NCI-H69 (cell line): ENCODE data around the gene NRTN.

Source experiments
- DNase-seq: peaks from one replicate; lab custom pipeline; 2025; lab: John Stamatoyannopoulos, UW

The NRTN gene

DNA sequence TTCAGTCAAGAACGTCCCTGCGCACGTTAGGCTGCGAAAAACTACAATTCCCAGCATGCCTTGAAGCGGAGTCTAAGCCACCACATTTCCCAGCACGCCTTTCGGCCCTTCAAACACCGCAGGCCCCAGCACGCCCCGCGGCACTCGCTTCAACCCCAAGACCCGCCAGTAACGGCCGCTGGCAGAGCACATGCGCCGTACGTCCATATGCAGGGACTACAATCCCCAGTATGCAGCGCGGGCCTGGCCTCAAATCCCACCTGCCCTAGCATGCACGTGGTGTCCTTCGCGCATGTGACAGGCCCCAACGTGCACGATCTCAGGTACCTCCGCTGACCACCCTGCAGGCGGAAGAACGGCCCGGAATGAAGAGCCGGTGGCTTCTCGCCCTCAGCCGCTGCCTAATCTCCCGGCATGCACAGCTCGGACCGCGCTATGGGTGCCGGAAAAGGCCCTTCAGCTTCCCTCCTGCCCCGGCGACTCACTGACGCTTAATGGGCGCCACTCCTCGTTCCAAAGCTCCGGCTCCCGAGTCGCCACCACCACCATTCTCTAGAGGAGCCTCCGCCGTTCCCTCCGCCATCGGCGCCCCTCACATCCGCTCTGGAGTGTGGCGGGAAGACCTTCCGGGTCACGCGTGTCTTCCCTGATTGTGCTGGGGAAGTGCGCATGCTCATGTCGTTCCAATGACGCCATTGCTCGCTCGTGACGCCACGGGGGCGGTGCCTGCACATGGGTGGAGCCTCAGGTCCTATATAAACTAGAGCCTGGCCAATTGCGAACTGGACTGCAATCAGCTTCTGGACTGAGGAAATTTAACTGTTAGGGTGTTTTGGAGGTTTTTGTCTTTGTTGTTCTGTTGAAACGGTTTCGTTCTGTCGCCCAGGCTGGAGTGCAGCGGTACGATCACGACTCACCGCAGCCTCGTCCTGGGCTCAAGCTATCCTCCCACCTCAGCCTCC, 14.0 kb upstream of the NRTN start, which contains the start of gene DUS3L:
DUS3L (minus strand) TSS at position 605 of the 962 bp plus-strand sequence; CDS start at position 583, 22 bp downstream.
- DNase-seq: peak; percentile 99

DNA sequence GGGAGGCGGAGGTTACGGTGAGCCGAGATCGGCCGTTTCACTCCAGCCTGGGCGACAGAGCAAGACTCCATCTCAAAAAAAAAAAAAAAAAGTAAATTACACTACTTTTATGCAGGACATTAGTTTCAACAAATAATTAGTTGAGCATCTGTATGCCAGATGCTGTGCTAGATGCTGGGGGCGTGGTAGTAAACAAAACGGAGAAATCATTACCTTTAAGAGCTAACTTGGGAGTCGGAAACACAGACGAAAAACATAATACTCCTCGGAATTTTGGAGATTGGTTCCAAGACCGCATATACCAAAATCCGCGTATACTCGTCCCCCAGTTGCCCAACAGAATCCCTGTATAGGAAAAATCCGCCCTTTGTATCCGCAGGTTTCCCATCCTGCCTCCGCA, 12.6 kb upstream of the NRTN start:
- DNase-seq: no peak

DNA sequence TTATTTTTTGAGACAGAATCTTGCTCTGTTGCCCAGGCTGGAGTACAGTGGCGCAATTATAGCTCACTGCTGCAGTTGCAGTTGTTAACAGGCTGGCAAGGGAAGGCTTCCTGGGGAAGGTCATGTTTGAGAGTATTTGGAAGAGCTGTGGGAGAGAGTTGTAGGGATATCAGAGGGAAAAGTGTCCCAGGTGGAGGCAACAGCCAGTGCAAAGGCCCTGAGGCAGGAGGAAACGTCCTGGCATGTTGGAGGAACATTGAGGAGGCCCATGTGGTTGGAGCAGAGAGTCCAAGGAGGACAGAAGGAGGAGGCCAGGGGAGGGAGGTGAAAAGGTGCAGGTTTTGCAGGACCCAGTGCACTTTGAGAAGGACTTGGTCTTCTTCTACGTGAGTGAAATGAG, 11.7 kb upstream of the NRTN start:
- no peak for DNase-seq

DNA sequence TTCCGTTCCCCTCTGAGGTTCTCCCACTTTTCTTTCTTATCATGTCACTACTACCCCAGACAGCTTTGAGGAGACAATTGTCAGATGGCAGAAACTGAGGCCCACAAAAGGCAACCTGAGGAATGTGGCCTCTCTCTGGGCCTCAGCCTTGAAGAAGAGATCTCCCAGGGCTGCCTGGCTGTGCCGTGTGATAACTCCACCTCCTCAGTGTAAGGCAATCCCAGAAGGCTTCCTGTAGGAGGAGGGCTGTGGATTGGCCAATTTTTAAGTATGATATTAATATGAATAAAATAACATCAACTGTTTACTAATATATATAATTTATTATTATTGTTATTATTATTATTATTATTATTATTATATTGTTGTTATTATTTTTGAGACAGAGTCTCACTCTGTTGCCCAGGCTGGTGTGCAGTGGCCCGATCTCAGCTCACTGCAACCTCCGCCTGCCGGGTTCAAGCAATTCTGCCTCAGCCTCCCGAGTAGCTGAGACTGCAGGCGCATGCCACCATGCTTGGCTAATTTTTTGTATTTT, 9.4 kb upstream of the NRTN start:
- DNase-seq: no peak

DNA sequence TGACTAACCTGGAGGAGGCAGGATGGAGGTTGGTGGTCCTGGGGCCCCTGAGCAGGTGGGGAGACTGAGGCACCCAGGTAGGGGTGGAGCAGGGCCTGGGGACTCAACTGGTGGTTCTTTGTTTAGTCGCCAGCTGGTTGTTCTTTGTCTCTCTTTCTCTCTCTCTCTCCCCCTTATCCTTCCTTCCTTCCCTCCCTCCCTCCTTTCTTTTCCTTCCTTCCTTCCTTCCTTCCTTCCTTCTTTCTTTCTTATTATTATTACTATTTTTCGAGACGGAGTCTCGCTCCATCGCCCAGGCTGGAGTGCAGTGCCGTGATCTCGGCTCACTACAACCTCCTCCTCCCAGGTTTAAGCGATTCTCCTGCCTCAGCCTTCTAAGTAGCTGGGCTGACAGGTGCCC, 6.6 kb upstream of the NRTN start:
- no peak for DNase-seq

DNA sequence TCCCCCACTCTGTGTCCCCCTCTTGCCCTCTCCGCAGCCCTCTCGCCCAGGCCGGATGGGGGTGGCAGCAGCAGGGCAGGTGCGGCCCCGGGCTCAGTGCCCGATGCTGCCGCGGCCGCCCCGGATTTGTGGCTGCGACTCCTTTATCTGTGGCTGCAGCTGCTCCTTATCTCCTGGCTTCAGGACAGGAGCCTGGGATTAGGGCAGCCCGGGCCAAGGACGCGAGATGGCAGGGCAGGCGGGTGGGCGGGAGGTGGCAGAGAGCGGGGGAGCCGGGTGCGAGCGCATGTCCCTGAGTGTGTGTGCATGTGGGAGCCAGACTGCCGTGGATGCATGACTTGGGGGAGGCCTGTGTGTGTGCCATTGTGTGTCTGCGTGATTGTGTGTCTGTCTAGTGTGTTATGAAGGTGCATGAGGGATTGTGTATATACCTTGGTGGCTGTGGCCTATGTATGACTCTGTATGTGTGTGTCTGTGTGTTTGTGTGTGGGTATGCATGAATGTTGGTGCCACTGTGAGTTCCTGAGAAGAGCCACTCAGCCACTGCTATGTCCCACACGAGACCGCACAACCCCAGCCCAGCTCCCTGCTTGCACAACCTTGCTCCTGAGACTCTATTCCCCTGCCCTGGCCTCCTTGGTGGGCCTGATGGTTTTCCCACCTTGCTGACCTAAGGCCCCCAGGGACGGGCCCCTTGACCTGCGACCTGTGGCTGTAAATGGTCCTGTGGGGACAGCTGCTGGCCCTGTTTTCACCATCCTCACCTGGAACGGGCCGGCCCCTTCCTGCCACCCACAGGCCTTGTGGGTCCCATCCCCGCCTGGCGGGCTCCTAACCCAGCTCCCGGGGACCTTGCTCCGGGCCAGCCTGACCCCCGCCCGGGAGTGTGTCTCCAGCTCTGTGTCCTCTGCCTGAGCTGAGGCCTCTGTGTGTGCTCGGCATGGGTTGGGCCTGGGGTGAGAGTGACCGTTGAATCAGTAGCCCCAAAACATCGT, 5.3 kb upstream of the NRTN start:
- no peak for DNase-seq

GRCh38 chr19:5800361-5801270, 4.3 kb upstream of the NRTN start:
- no peak for DNase-seq

DNA sequence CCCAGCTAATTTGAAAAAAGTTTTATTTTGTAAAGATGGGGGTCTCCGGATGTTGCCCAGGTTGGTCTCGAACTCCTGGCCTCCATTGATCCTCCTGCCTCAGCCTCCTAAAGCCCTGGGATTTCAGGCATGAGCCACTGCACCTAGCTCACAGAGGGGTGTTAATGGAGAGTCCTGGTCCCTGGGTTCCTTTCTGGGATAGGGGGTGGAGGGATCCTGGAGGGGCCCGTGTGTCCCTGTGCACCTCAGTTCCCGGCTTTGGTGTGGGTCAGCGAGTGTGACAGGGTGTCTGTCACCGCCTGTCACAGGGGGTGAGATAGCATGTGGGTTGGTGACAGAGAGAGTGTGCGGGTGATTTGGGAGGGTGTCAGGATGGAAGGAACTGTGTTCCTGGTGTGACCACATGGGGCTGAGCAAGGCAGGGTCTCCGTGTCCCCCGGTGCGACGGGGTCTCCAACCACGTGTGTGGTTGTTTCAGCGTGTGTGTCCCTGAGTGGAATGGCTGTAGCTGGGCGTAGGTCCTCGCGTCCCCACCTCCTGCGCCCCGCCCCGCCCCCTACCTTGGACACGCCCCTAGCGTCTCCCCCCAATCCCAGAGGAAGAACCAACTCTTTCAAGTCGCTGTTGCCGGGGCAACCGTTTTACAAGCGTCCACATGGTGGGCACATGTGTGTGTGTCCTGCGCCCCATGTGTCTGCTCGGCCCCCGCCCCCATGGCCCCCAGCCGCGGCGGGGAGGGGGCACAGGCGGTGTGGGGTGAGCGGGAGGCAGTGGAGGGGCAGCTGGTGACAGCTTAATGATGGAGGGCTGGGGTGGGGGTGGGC, 2.9 kb upstream of the NRTN start:
- peak; percentile 99 for DNase-seq

- no peak for DNase-seq
Observed at GRCh38 chr19:5803441-5803751, 1.5 kb upstream of the NRTN start.

DNA sequence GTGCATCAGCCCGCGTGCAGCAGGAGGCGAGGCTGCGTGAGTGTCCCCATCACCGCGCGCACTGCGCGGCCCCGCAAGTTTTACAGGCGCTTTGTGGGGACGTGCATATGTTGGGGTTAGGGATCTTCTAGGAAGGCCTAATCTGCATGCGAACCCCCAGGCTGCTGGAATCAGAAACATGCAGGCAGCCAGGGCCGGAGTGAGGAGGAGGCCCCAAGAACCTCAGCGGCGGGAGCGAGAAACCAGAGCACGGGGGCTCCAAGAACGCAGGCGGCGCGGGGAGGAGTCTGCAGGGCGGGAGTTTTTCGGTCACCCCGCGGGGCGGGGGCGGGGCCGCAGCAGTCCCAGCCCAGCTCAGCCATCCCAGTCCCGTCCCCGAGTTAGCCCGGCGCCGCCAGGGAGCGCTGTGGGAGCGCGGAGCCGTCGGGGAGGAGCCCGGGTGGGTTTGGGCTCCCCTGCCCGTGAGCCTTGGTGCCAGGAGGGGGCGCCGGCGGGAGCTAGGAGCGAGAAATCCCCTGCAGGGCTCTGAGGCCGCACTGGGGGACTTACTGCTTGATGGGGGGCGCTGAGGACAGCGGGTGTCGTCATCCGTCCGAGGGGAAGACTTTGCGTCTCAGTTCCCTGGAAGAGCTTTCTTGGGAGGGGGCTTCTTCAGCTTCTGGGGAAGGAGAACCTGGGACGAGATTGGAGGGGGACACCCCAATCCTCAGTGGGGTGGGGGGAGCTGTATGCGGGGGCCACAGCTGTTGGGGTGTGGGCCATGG, 933 bp upstream of the NRTN start:
- DNase-seq: peak; percentile 98

DNA sequence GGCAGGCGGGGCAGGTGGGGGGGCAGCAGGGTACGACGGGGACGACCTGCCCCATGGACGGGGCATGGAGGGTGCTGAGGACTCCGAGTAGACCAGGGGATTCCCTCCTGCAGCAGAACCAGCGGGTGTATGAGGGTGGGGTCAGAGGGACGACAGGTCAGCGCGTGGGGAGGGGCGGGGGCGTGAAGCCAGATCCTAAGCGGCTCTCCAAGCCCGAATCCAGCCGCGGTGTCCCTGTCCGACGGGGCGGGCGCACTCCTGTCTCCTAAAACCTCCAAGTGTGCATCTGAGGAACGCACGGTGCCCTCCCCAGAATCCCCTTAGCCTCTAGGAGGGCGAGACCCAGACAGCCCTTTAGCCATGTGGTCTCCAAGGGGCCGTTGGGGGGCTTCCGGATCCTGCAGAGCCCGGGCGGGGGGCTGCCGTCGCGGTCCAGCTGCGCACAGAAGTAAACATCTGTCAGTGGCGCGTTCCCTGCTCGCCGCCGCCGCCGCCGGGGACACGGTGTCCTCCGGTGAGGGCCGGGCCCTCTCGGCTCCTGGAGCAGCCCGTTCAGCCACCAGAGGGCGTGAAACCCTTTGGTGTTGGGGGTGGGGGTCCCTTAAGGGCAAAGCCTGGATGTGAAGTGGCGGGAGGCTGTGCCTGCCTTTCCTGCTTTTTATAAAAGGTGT, 730 bp downstream of the NRTN start:
- DNase-seq: peak; percentile 92

- no peak for DNase-seq
Observed at GRCh38 chr19:5806133-5806489, 1.2 kb downstream of the NRTN start.

DNA sequence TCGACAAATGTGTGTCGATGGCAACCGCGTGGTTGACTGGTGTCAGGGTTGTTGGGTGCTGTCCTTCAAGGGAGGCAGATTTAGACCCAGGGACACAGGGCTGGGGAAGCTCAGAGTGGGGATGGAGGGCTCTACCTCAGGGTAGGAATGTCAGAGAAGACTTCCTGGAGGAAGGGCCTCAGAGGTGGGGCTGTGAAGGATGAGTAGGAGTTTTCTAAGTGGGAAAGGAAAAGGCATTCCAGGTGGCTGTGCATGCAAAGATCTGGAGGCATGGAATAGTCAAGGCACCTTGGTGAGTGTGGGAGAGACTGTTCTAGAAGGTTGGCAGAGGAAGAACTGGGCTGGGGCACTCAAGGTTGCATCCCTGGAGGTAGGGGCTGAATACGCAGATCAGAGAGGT, 2.0 kb downstream of the NRTN start:
- no peak for DNase-seq

- DNase-seq: no peak
Observed at GRCh38 chr19:5808120-5808816, 3.4 kb downstream of the NRTN start.

GRCh38 chr19:5809053-5809452, 4.2 kb downstream of the NRTN start:
- DNase-seq: no peak

DNA sequence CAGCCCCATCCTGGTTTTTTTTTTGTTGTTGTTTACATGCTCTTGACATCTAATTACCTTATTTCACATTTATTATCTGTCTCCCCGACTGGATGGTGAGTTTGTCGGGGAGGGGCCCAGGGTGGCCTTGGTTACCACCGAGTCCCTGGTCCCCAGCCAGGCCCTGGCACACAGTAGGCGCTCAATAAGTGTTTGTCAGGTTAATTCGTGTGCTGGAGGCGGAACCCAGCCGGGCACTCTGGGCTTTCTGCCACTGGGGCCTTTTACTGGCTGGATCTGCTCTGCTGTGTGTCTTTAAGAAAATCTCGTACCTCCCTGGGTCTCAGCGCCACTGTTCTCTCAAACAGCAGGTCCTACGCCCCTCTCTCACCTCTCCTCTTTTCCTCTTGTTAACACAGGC, 4.6 kb downstream of the NRTN start:
- DNase-seq: no peak

DNA sequence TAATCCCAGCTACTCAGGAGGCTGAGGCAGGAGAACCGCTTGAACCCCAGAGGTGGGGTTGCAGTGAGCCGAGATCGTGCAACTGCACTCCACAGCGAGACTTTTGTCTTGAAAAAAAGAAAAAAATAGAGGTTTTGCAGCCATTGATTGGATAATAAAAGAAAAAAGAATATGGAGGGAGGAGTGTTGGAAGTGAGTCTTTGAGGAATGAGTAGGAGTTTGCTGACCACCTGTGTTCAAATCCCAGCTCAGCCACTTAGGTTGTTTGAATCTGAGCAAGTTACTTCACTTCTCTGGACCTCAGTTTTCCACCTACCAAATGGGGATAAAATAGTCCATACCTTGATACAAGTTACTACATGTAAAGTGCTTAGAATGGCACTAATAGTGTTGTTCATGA, 6.2 kb downstream of the NRTN start:
- DNase-seq: no peak

GRCh38 chr19:5814123-5814851, 9.4 kb downstream of the NRTN start:
- DNase-seq: peak; percentile 78
